Neural crest cell (in vitro differentiated cells): ENCODE data around the gene MRPS35. TPM values are rescaled to one million over a fixed set of nuclear protein-coding genes. Genes with fewer than 3 reads are reported as not detected.

ENCODE experiments used
- DNase-seq: peaks from one replicate; pipeline ENCODE4 v3.0.0; 2021; ENCODE audit warnings: low read depth, mixed read lengths, low spot score
- H3K27ac Mint-ChIP-seq: one replicate; pipeline ENCODE4 v1.8.0; 2021; ENCODE audit warnings: mild to moderate bottlenecking, mixed read lengths; ENCODE audit not compliant: unreplicated experiment
- H3K27me3 Mint-ChIP-seq: 2 replicates; pipeline ENCODE4 v1.8.0; 2021; ENCODE audit warnings: low read depth, mild to moderate bottlenecking, mixed read lengths
- H3K36me3 Mint-ChIP-seq: 2 replicates; pipeline ENCODE4 v1.8.0; 2021; ENCODE audit warnings: low read depth, mild to moderate bottlenecking, mixed read lengths
- H3K4me1 Mint-ChIP-seq: 2 replicates; pipeline ENCODE4 v1.8.0; 2021; ENCODE audit warnings: mixed read lengths
- H3K4me3 Mint-ChIP-seq: one replicate; pipeline ENCODE4 v1.8.0; 2021; ENCODE audit warnings: mild to moderate bottlenecking, mixed read lengths
- H3K9me3 Mint-ChIP-seq: 2 replicates; pipeline ENCODE4 v1.8.0; 2021; ENCODE audit warnings: mixed read lengths
- long read RNA-seq: library from polyadenylated mRNA; unstranded; transcript quantifications from one replicate; pipeline ENCODE4 v2.0.0, GENCODE V29; 2020
- total RNA-seq: library from RNA; stranded (reverse); gene quantifications from 2 replicates; pipeline ENCODE4 v1.2.1, GENCODE V29; 2021
- TF ChIP-seq, protein P1 (sequence below): fragments of 200-600 bp; sonication (generic); conservative IDR thresholded peaks from 2 replicates; pipeline ENCODE4 v1.5.0; 2021; ENCODE audit warnings: antibody characterized with exemption, mild to moderate bottlenecking

Gene MRPS35
- 35.4 and 36.7 TPM in 2 replicates for total RNA-seq
- long read RNA-seq, transcript MRPS35-201 (8 exons, 1,888 nt), result major isoform, 163 of 191 reads
- long read RNA-seq, transcript MRPS35-203 (7 exons, 1,715 nt), result minor isoform, 5 of 191 reads
- long read RNA-seq, partial matches to known transcripts, result 7 of 191 reads
- long read RNA-seq, other reads (novel, unspliced or antisense), result 16 of 191 reads

DNA sequence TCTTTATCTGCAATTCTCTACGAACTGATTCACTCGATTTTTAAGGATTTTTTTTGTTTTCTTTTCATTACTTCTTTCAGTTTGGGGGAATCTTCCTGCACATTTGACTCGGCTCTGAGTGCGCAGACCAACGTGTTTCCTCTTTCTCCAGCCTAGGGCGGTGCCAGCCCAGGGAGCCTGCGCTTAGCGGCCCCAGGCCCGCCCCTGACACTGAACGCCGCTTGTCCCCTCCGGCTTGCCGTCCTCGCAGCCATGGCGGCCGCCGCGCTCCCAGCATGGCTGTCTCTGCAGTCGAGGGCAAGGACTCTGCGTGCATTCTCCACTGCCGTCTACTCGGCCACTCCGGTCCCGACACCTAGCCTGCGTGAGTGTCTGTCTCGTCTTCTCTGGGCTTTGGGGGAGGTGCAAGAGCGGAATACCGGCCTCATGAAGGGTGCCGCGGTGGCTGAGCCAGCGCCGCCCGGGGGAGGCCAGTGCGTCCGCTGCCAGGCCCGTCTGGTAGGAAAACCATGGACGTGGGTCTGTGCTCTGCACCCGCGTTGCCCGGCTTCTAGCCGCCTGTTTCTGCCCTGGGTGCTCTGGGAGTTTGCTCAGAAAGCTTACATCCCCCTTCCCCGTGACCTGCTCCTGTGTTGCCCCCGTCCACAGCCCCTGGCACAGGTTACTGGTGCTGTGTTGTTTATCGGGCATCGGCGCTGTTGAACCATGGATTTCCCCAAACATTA lies at the start of gene MRPS35:
TSS of gene MRPS35 (plus strand) at position 241 of the 725 bp plus-strand sequence. CDS start at position 253, 12 bp downstream.
- H3K36me3 Mint-ChIP-seq, result peaks cover 5% of the 10 kb centered on the region
- no peaks in the 10 kb centered on the region for H3K9me3 Mint-ChIP-seq
- DNase-seq, result peak; percentile 90
- peaks cover 27% of the 10 kb centered on the region for H3K4me1 Mint-ChIP-seq
- peak within 1 kb of the TSS; percentile 55 for H3K27ac Mint-ChIP-seq
- H3K27me3 Mint-ChIP-seq, result no peaks in the 10 kb centered on the region
- TF ChIP-seq, protein P1, sequence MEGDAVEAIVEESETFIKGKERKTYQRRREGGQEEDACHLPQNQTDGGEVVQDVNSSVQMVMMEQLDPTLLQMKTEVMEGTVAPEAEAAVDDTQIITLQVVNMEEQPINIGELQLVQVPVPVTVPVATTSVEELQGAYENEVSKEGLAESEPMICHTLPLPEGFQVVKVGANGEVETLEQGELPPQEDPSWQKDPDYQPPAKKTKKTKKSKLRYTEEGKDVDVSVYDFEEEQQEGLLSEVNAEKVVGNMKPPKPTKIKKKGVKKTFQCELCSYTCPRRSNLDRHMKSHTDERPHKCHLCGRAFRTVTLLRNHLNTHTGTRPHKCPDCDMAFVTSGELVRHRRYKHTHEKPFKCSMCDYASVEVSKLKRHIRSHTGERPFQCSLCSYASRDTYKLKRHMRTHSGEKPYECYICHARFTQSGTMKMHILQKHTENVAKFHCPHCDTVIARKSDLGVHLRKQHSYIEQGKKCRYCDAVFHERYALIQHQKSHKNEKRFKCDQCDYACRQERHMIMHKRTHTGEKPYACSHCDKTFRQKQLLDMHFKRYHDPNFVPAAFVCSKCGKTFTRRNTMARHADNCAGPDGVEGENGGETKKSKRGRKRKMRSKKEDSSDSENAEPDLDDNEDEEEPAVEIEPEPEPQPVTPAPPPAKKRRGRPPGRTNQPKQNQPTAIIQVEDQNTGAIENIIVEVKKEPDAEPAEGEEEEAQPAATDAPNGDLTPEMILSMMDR, result no peak
- H3K4me3 Mint-ChIP-seq, result peak within 1 kb of the TSS; percentile 93

DNA sequence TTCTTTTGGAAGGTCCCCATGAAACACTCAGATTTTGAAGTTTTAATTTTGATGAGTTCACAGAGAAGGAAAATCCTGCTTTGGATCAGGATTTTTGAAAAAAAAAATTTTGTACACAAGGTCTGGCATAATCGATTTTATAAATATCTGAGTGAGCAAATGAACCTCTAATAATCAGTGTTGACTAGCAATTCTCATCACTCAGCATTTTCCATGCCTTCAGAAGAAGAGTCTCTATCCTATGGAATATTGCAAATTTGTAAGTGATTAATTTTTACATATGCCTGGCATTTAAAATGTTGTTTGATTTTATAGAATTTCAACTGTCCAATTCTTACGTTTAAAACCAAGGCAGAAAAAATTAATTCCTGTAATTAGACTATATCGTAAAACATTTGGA lies 44.9 kb upstream of the MRPS35 start:
- Mint-ChIP-seq H3K27ac (no peak overlapping the region), H3K4me1 (no peaks in the 10 kb centered on the region), H3K4me3 (no peak overlapping the region), H3K36me3 (peaks cover 25% of the 10 kb centered on the region), H3K27me3 (no peaks in the 10 kb centered on the region), H3K9me3 (no peaks in the 10 kb centered on the region)
- no peak for DNase-seq
- TF ChIP-seq, protein P1, result no peak

DNA sequence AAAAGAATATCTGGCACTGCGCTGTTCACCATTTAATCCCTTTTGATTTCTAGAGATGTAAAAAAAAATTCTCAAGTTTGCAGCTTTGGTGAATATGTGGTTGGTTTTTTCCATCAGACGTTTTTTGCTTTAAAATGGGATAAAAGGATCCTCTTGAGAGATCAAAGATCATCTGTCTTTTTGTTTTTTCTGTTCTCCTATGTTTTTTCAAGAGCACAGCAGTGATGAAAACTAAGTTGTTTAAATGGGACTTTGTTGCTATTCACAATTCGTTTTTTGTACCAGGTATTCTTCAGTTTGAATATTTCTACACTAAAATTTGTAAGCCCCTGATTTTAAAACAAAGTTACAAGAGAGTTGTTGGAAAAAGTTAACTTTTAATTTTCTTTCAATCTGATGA lies 44.1 kb upstream of the MRPS35 start:
- Mint-ChIP-seq H3K27me3 (no peaks in the 10 kb centered on the region), H3K4me1 (no peaks in the 10 kb centered on the region), H3K36me3 (peaks cover 22% of the 10 kb centered on the region), H3K9me3 (no peaks in the 10 kb centered on the region), H3K4me3 (no peak overlapping the region), H3K27ac (no peak overlapping the region)
- TF ChIP-seq, protein P1, result no peak
- no peak for DNase-seq

DNA sequence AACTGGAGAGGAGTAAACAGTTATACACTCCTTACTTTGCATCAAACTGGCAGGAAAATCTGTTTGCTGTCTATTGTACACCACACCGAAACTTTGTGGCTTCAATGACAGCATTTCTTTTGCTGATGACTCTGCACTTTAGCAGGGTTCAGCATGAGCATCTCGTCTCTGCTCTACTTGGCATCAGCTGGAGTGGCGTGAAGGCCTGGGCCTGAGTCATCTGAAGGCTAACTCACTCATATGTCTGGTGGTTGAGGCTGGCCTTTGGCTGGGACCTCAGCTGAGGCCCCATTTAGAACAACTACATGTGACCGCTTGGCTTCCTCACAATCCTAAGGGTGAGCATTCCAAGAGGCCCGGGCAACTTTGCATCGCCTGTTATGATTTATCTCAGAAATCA lies 43.1 kb upstream of the MRPS35 start:
- Mint-ChIP-seq H3K36me3 (peaks cover 17% of the 10 kb centered on the region), H3K27ac (peak overlapping the region; percentile 50)
- TF ChIP-seq, protein P1, result no peak

DNA sequence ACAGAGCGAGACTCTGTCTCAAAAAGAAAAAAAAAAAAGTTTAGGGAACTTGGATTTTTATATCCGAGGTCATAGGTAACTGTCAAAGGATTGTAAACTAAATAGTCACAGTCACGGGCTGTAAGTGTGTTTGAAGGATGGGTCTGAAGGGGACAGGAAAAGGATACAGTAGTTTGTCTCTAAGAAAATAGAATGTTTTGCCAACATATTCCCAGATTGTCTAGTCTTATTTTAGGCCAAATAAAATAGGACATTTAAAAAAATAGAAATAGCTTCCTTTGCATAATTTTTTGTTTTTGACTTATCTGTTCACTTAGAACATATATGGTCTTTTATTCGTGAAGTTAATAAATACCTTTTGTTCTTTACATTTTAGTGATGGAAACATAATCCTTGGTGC lies 38.6 kb upstream of the MRPS35 start:
- Mint-ChIP-seq H3K36me3 (peaks cover 7% of the 10 kb centered on the region), H3K4me3 (no peak overlapping the region), H3K4me1 (no peaks in the 10 kb centered on the region), H3K27ac (no peak overlapping the region), H3K9me3 (no peaks in the 10 kb centered on the region), H3K27me3 (no peaks in the 10 kb centered on the region)
- TF ChIP-seq, protein P1, result no peak
- DNase-seq, result no peak

More for the DNA sequence above, 43.1 kb upstream of the MRPS35 start:
- no peak overlapping the region for H3K4me3 Mint-ChIP-seq
- DNase-seq, result no peak
- no peaks in the 10 kb centered on the region for H3K27me3 Mint-ChIP-seq
- H3K4me1 Mint-ChIP-seq, result no peaks in the 10 kb centered on the region
- H3K9me3 Mint-ChIP-seq, result no peaks in the 10 kb centered on the region
